Calu3 (cell line): Measurements from ENCODE around the gene FCHSD2. TPM values are rescaled to one million over a fixed set of nuclear protein-coding genes. Genes with fewer than 3 reads are reported as not detected.

Experiments used
- BruUV-seq: library from RNA; stranded (reverse); fragments of 400-500 nt; replicated peaks from 2 replicates; lab custom pipeline; 2021; lab: Mats Ljungman, UMichigan
- CTCF ChIA-PET: fragments of 300-600 bp; sonication (Branson Sonifier 250); formaldehyde crosslinking; loops from one replicate; lab custom pipeline; 2022; ENCODE audit warnings: antibody characterized with exemption; lab: Charles Lee
- DNase-seq: peaks from one replicate; pipeline ENCODE4 v3.0.0; 2022
- H3K27ac Mint-ChIP-seq: one replicate; pipeline ENCODE4 v1.8.0; 2022; ENCODE audit warnings: mixed read lengths; ENCODE audit not compliant: unreplicated experiment
- H3K27me3 Mint-ChIP-seq: one replicate; pipeline ENCODE4 v1.8.0; 2022; ENCODE audit warnings: mixed read lengths; ENCODE audit not compliant: unreplicated experiment
- H3K36me3 Mint-ChIP-seq: one replicate; pipeline ENCODE4 v1.8.0; 2022; ENCODE audit warnings: mild to moderate bottlenecking, moderate library complexity, mixed read lengths; ENCODE audit not compliant: insufficient read depth, unreplicated experiment
- H3K4me1 Mint-ChIP-seq: one replicate; pipeline ENCODE4 v1.8.0; 2022; ENCODE audit warnings: mild to moderate bottlenecking, low read depth, mixed read lengths; ENCODE audit not compliant: unreplicated experiment
- H3K4me3 Mint-ChIP-seq: one replicate; pipeline ENCODE4 v1.8.0; 2022; ENCODE audit warnings: mild to moderate bottlenecking, low read depth, moderate library complexity, mixed read lengths; ENCODE audit not compliant: unreplicated experiment
- H3K9me3 Mint-ChIP-seq: one replicate; pipeline ENCODE4 v1.8.0; 2022; ENCODE audit warnings: low read depth, mixed read lengths; ENCODE audit not compliant: unreplicated experiment
- intact Hi-C: fragments of 100-400 bp; cut with micrococcal nuclease; formaldehyde crosslinking; loops from one replicate; pipeline ENCODE4 v1.10.0; 2022; ENCODE audit not compliant: unreplicated experiment
- total RNA-seq: library from RNA; stranded (reverse); gene quantifications from 2 replicates; pipeline ENCODE4 v1.2.3, GENCODE V29; 2022
- TF ChIP-seq, protein P1 (sequence below): fragments of 200-600 bp; IDR thresholded peaks from one replicate; pipeline ENCODE4 v1.8.0; 2022; ENCODE audit warnings: antibody characterized with exemption; ENCODE audit not compliant: unreplicated experiment

Gene FCHSD2
- total RNA-seq, 1 experiment from 2014 or later, result 16.2 TPM

DNA sequence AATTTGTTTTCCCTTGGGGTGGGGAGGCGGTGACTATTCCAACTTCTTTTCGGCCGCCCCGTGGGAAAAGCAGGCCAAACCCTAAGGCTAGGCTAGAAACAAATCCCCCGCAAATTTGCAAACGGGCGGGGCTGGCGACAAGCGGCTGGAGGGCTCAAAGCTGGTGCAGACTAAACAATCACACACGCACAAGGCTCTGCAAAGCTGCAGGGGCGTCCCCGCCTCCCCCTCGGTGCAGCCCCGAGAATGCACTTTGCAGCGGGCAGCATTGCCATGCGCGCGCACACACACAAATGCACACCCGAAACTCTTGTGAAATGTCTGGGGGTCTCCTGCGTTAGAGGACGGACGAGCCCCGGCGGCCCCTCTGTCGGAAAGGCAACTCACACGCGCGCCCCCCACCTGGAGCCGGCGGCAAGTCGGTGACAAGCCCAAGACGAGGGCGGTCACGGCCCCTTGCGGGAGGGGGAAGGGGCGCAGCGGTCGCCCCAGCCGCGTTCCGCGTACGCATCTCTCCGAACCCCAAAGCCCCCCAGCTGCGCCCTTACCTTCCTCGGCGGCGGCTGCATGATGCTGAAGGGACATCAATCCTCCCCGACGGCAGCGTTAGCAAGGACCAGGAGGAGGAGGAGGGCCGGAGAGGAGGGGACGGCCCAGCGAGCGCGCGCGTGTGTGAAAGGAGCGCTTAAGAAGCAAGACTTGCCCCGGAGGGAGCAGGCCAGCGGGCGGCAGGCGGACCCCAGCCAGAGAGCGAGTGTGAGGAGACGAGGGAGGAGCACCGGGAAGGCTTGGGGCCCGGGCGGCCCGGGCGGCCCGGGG, 600 bp downstream of the FCHSD2 start:
- DNase-seq, result peak; percentile 52
- CTCF ChIA-PET, result interaction anchor here (0.9 to 1.5 kb wide), 3 partner anchors 23 to 114 kb away, joined by 5 to 9 read pairs (median 5); no protein-coding TSS in a partner anchor
- BruUV-seq, result no TSS peak
- TF ChIP-seq, protein P1, sequence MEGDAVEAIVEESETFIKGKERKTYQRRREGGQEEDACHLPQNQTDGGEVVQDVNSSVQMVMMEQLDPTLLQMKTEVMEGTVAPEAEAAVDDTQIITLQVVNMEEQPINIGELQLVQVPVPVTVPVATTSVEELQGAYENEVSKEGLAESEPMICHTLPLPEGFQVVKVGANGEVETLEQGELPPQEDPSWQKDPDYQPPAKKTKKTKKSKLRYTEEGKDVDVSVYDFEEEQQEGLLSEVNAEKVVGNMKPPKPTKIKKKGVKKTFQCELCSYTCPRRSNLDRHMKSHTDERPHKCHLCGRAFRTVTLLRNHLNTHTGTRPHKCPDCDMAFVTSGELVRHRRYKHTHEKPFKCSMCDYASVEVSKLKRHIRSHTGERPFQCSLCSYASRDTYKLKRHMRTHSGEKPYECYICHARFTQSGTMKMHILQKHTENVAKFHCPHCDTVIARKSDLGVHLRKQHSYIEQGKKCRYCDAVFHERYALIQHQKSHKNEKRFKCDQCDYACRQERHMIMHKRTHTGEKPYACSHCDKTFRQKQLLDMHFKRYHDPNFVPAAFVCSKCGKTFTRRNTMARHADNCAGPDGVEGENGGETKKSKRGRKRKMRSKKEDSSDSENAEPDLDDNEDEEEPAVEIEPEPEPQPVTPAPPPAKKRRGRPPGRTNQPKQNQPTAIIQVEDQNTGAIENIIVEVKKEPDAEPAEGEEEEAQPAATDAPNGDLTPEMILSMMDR, result no peak
- peaks cover 29% of the 10 kb centered on the region for H3K36me3 Mint-ChIP-seq
- peak overlapping the region; percentile 84 for H3K27ac Mint-ChIP-seq
- H3K9me3 Mint-ChIP-seq, result no peaks in the 10 kb centered on the region
- H3K4me1 Mint-ChIP-seq, result peaks cover 12% of the 10 kb centered on the region
- H3K27me3 Mint-ChIP-seq, result no peaks in the 10 kb centered on the region
- intact Hi-C loops, result no loop called here
- peak overlapping the region; percentile 100 for H3K4me3 Mint-ChIP-seq

DNA sequence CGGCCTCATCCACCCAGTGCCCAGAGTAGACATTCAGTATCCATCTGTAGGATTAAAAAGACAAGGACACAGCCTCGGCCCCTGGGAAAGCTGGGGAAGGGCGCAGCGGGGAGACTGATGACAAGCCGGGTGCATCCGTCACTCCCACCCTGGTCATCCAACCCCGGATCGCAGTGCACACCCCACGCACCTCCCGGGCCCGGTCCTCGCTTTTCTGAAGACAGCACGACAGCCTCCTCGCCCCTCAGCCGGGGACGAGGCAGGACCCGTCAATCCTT, 1.1 kb downstream of the FCHSD2 start:
- Mint-ChIP-seq H3K4me3 (peak overlapping the region; percentile 100), H3K4me1 (peaks cover 12% of the 10 kb centered on the region), H3K36me3 (peaks cover 29% of the 10 kb centered on the region), H3K9me3 (no peaks in the 10 kb centered on the region), H3K27me3 (no peaks in the 10 kb centered on the region), H3K27ac (peak overlapping the region; percentile 25)
- CTCF ChIA-PET, result no interaction called here
- no TSS peak for BruUV-seq
- peak; percentile 12 for DNase-seq
- intact Hi-C loops, result no loop called here
- TF ChIP-seq, protein P1, result no peak

DNA sequence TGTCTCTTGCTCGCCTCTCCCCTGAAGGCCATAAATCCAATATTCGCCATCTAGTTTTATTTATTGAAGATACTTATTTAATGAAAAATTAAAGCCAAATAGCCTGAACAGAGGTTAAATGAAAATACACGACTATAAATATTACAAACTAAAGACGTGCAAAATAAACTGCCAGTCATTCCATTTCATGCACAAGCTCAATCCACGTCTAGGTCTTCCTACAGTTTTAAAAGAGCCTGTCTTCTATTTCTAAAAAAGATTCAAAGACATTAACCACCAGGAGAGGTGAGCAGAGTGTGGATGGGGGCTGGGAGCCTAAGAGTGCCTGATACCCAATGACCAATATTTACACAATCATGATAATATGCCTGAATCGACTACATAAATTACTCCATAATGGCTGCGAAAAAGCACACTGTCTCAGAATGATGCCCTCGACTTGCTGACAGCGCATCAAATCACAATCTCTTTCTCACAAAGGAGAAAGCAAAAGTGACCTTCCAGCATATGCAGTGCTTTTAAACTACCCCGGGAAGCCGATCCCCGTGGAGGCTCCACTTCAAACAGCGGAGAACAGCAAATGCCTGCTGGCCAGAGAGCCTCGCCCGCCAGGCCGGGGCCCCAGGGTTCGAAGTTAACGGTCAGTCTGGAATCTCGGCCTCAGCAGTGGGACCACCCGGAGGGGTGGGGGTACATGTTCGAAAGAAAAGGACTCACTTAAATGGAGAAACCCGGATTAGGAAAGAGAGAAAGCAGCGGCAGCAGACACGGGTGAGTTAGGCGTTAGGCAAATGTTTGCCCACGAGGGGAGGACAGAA, 1.7 kb downstream of the FCHSD2 start:
- Mint-ChIP-seq H3K9me3 (no peaks in the 10 kb centered on the region), H3K27me3 (no peaks in the 10 kb centered on the region), H3K27ac (peak overlapping the region; percentile 25), H3K4me3 (peak overlapping the region; percentile 100), H3K4me1 (peaks cover 12% of the 10 kb centered on the region), H3K36me3 (peaks cover 29% of the 10 kb centered on the region)
- TF ChIP-seq, protein P1, result no peak
- intact Hi-C loops, result no loop called here
- peak; percentile 31 for DNase-seq
- TSS peak; percentile 27 for BruUV-seq
- CTCF ChIA-PET, result interaction anchor here (0.6 kb wide), 1 partner anchor 216 kb away, joined by 3 read pairs; no protein-coding TSS in a partner anchor

DNA sequence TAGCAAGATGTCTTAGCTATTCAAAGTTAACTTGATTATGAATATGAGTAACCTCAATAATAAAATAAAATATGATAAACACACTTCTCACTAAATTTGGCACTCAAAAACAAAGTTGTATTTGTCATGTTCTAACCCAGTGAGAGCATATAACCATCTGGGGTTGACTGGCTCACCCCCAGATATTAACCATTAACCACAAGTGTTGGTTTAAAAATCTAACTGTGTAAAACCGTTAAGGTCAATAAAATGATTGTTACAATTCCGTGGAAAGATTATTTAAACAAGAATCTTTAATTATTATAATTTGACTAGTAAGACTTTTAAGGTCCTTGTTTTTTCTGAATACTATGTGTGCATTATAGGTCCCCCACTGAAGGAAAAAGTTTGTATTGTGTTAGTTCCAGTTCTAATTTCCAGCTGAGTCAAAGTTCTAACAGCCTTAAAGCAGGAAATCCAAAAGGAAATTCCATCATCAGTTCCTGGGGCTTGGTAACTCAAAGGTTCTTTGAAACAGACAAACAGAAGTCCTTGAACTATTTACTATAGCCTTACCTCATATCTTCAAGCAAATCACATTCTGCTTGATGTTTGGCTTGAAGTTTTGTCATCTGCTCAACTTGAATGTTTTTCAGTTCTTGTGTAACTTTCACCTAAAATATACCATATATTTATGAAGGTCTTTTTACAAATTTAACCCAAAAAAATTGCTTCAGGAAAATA, 2.5 kb downstream of the FCHSD2 start:
- peak overlapping the region; percentile 100 for H3K4me3 Mint-ChIP-seq
- TF ChIP-seq, protein P1, result no peak
- H3K9me3 Mint-ChIP-seq, result no peaks in the 10 kb centered on the region
- H3K27ac Mint-ChIP-seq, result no peak overlapping the region
- peaks cover 29% of the 10 kb centered on the region for H3K36me3 Mint-ChIP-seq
- intact Hi-C loops, result no loop called here
- CTCF ChIA-PET, result no interaction called here
- peaks cover 12% of the 10 kb centered on the region for H3K4me1 Mint-ChIP-seq
- no TSS peak for BruUV-seq
- DNase-seq, result no peak
- H3K27me3 Mint-ChIP-seq, result no peaks in the 10 kb centered on the region
